ENCODE results near the gene CLTCL1.

GRCh38 chr22:19139974-19140373 is 151.5 kb downstream of the CLTCL1 start:
- TF ChIP-seq CTCF (IDR thresholded peaks at IDR 0.05) (no peak), POLR2A (IDR thresholded peaks at IDR 0.05) (no peak)

All from testis (tissue), 2 donors.